GM13976 (cell line): ENCODE results near the gene ZNF366.

Source experiments
- DNase-seq: peaks from one replicate; pipeline ENCODE4 v3.0.0; 2012; ENCODE audit warnings: low spot score
- CTCF ChIP-seq: IDR thresholded peaks from 2 replicates; pipeline ENCODE4 v1.5.1; 2012; ENCODE audit warnings: borderline replicate concordance, mild to moderate bottlenecking; ENCODE audit not compliant: insufficient read depth; ENCODE audit errors: extremely low read depth, missing control alignments, control extremely low read depth
- in situ Hi-C: fragments of 300-500 bp; cut with MboI; formaldehyde crosslinking; loops from one replicate; pipeline ENCODE4 v1.12.0; 2022; ENCODE audit warnings: low sequenced_read_pairs, mixed read lengths, inconsistent platforms; ENCODE audit not compliant: unreplicated experiment

ZNF366 gene

GRCh38 chr5:72543811-72544210, 36.6 kb upstream of the ZNF366 start:
- no peak for TF ChIP-seq CTCF
- no peak for DNase-seq
- in situ Hi-C loops = no loop called here

- in situ Hi-C loops = no loop called here
- no peak for TF ChIP-seq CTCF
- no peak for DNase-seq
These were observed 36.2 kb upstream of the ZNF366 start for GRCh38 chr5:72543365-72543764.

GRCh38 chr5:72542695-72543094, 35.5 kb upstream of the ZNF366 start:
- in situ Hi-C loops = no loop called here
- TF ChIP-seq CTCF = no peak
- no peak for DNase-seq

- DNase-seq = no peak
- in situ Hi-C loops = no loop called here
- no peak for TF ChIP-seq CTCF
These were observed 34.5 kb upstream of the ZNF366 start for GRCh38 chr5:72541501-72542225.

GRCh38 chr5:72540759-72541438, 33.7 kb upstream of the ZNF366 start:
- in situ Hi-C loops = no loop called here
- no peak for TF ChIP-seq CTCF
- no peak for DNase-seq

GRCh38 chr5:72539726-72540125, 32.5 kb upstream of the ZNF366 start:
- TF ChIP-seq CTCF = no peak
- in situ Hi-C loops = no loop called here
- DNase-seq = no peak
